Measurements from ENCODE around the gene LRP3. TPM values are rescaled to one million over a fixed set of nuclear protein-coding genes. Genes with fewer than 3 reads are reported as not detected.

Gene LRP3
- total and polyA plus RNA-seq, 2 experiments from 2014 or later, result 3.5 to 62.7 TPM

GRCh38 chr19:33245948-33246708 is 52.0 kb downstream of the LRP3 start:
- H3K4me3 Mint-ChIP-seq, result no peak overlapping the region
- DNase-seq (ENCODE audit: low spot score), result peak; percentile 45
- Histone ChIP-seq H2AFZ (no peak overlapping the region), H3K4me2 (no peak overlapping the region), H4K20me1 (replicated peaks; ENCODE audit: insufficient read depth) (no peaks in the 10 kb centered on the region), H3K27me3 (ENCODE audit: insufficient read depth) (no peaks in the 10 kb centered on the region), H3K4me1 (ENCODE audit: insufficient read depth) (no peaks in the 10 kb centered on the region), H3K79me2 (replicated peaks; ENCODE audit: insufficient read depth) (no peaks in the 10 kb centered on the region), H3K36me3 (ENCODE audit: insufficient read depth) (peaks cover 6% of the 10 kb centered on the region; the same call in 1 of the 2 replicates), H3K27ac (ENCODE audit: low read depth) (no peak overlapping the region), H3K4me3 (no peak overlapping the region), H3K9me2 (ENCODE audit: insufficient read depth) (no peaks in the 10 kb centered on the region), H3F3A (replicated peaks; ENCODE audit: low read depth) (no peaks in the 10 kb centered on the region)
- H3K27ac Mint-ChIP-seq, result no peak overlapping the region
- H3K36me3 Mint-ChIP-seq (ENCODE audit: low read depth), result no peaks in the 10 kb centered on the region; the same call in 2 of the 3 replicates
- H3K27me3 Mint-ChIP-seq (ENCODE audit: insufficient read depth, low read depth, poor library complexity), result peaks cover 1% of the 10 kb centered on the region
- no peaks in the 10 kb centered on the region for H3K4me1 Mint-ChIP-seq
- H3K9me3 Mint-ChIP-seq, result peaks cover 18% of the 10 kb centered on the region
- TF ChIP-seq EZH2 (IDR thresholded peaks at IDR 0.05; ENCODE audit: low read depth, unreplicated experiment), result no peak
- TF ChIP-seq CTCF (conservative IDR thresholded peaks at IDR 0.05; ENCODE audit: low read depth in 2 of 2), result peak; percentile 50 to 74
- ATAC-seq, result no peak

- Histone ChIP-seq H2AFZ (no peak overlapping the region), H3F3A (replicated peaks; ENCODE audit: low read depth) (no peaks in the 10 kb centered on the region), H3K36me3 (ENCODE audit: insufficient read depth) (peaks cover 6% of the 10 kb centered on the region; the same call in 1 of the 2 replicates), H3K79me2 (replicated peaks; ENCODE audit: insufficient read depth) (no peaks in the 10 kb centered on the region), H3K27ac (ENCODE audit: low read depth) (no peak overlapping the region), H3K4me3 (no peak overlapping the region), H4K20me1 (replicated peaks; ENCODE audit: insufficient read depth) (no peaks in the 10 kb centered on the region), H3K27me3 (ENCODE audit: insufficient read depth) (no peaks in the 10 kb centered on the region), H3K9me2 (ENCODE audit: insufficient read depth) (no peaks in the 10 kb centered on the region), H3K4me1 (ENCODE audit: insufficient read depth) (no peaks in the 10 kb centered on the region), H3K4me2 (no peak overlapping the region)
- peaks cover 2% of the 10 kb centered on the region; the same call in 1 of the 3 replicates for H3K4me1 Mint-ChIP-seq
- peaks cover 18% of the 10 kb centered on the region for H3K9me3 Mint-ChIP-seq
- H3K27ac Mint-ChIP-seq, result no peak overlapping the region
- H3K27me3 Mint-ChIP-seq (ENCODE audit: insufficient read depth, low read depth, poor library complexity), result peaks cover 4% of the 10 kb centered on the region
- ATAC-seq (no peak), DNase-seq (ENCODE audit: low spot score) (no peak)
- no peaks in the 10 kb centered on the region; the same call in 2 of the 3 replicates for H3K36me3 Mint-ChIP-seq (ENCODE audit: low read depth)
- H3K4me3 Mint-ChIP-seq, result no peak overlapping the region
- no peak for TF ChIP-seq ZNF462 (CRISPR knock-in tag; IDR thresholded peaks at IDR 0.05)
- no peak for TF ChIP-seq REST (IDR thresholded peaks at IDR 0.05; ENCODE audit: unreplicated experiment)
- no peak for TF ChIP-seq ZNF331 (CRISPR knock-in tag; IDR thresholded peaks at IDR 0.05; ENCODE audit: low read depth)
- no peak for TF ChIP-seq EZH2phosphoT487 (IDR thresholded peaks at IDR 0.05; ENCODE audit: unreplicated experiment)
- TF ChIP-seq EZH2 (IDR thresholded peaks at IDR 0.05; ENCODE audit: low read depth, unreplicated experiment), result no peak
- TF ChIP-seq STAT1 (IDR thresholded peaks at IDR 0.05; ENCODE audit: unreplicated experiment), result no peak
Observed at GRCh38 chr19:33246709-33247440, 52.7 kb downstream of the LRP3 start.
